Gastroesophageal sphincter (tissue), 4 donors: Measurements from ENCODE around the gene MYO9B. TPM values are rescaled to one million over a fixed set of nuclear protein-coding genes. Genes with fewer than 3 reads are reported as not detected.

Experiments
- ATAC-seq: fragments of 150-250 bp; one replicate; pipeline ENCODE4 v1.9.1; 2016; ENCODE audit warnings: mild to moderate bottlenecking, moderate library complexity
- H3K27ac ChIP-seq, 4 donors: fragments of 200-600 bp; sonication (generic) in 3 of 4; 1 replicate in 3 of 4; 2 replicates in 1 of 4; pipeline ENCODE4 v1.5.1; 2016 to 2019
- H3K27me3 ChIP-seq: fragments of 200-600 bp; sonication (generic); one replicate; pipeline ENCODE4 v1.5.1; 2019
- H3K36me3 ChIP-seq, 2 donors: fragments of 200-600 bp; sonication (generic); one replicate each; pipeline ENCODE4 v1.5.1; 2019; ENCODE audit warnings: control low read depth in 1 of 2
- H3K4me1 ChIP-seq, 3 donors: fragments of 200-600 bp; sonication (generic); 1 replicate in 2 of 3; 2 replicates in 1 of 3; pipeline ENCODE4 v1.5.1; 2016 to 2019; ENCODE audit warnings: control low read depth in 2 of 3
- H3K4me3 ChIP-seq, 2 donors: fragments of 200-600 bp; sonication (generic); one replicate each; pipeline ENCODE4 v1.5.1; 2019; ENCODE audit warnings: mild to moderate bottlenecking in 1 of 2, moderate library complexity in 1 of 2
- H3K9me3 ChIP-seq, 3 donors: fragments of 200-600 bp; sonication (generic); one replicate each; pipeline ENCODE4 v1.5.1; 2017 to 2019; ENCODE audit warnings: control low read depth in 2 of 3
- CTCF ChIP-seq, 4 experiments: fragments of 200-600 bp in 2 of 4; fragments of 450-650 bp in 2 of 4; sonication (generic) in 1 of 4; IDR thresholded peaks; one replicate each; pipeline ENCODE4 v1.5.1; 2017 to 2019; ENCODE audit warnings: antibody characterized with exemption in 4 of 4, mild to moderate bottlenecking in 2 of 4, moderate library complexity in 2 of 4
- EP300 ChIP-seq: sonication (generic); formaldehyde crosslinking; IDR thresholded peaks from one replicate; pipeline ENCODE4 v1.6.1; 2017; ENCODE audit warnings: antibody characterized with exemption, mild to moderate bottlenecking
- POLR2A ChIP-seq, 2 donors: fragments of 450-650 bp; IDR thresholded peaks; one replicate each; pipeline ENCODE4 v1.6.1; 2017; ENCODE audit warnings: antibody characterized with exemption in 2 of 2, mild to moderate bottlenecking in 2 of 2, moderate library complexity in 1 of 2
- POLR2AphosphoS5 ChIP-seq: sonication (generic); formaldehyde crosslinking; IDR thresholded peaks from one replicate; pipeline ENCODE4 v1.6.1; 2017; ENCODE audit warnings: antibody characterized with exemption
- WGBS, 2 donors: methylation state at CpG; one replicate each; pipeline ENCODE4 v1.1.5; 2018; ENCODE audit warnings: low coverage in 1 of 2; 5-methylcytosine and 5-hydroxymethylcytosine counted together
- total RNA-seq, 4 donors: library from RNA; depleted of rRNA; stranded (reverse); fragments of >200 nt; gene quantifications; one replicate each; pipeline ENCODE4 v1.1.0, GENCODE V29; 2016

The MYO9B gene
- total RNA-seq, 4 donors from 2014 or later: 38.1 to 77.7 (median 66.2) TPM

GRCh38 chr19:17262557-17262956, 187.0 kb downstream of the MYO9B start:
- WGBS, 2 donors: no CpG with 5 or more reads among the region's 16 CpGs
- H3K9me3 ChIP-seq: peaks cover 0 to 9% (median 0%) of the 10 kb centered on the region in 3 donors
- no peak for ATAC-seq
- H3K27ac ChIP-seq: no peak overlapping the region
- H3K27me3 ChIP-seq: no peaks in the 10 kb centered on the region
- H3K36me3 ChIP-seq: no peaks in the 10 kb centered on the region
- peaks cover 0 to under 1% (median 0%) of the 10 kb centered on the region in 3 donors for H3K4me1 ChIP-seq
- no peak for TF ChIP-seq POLR2A (IDR thresholded peaks at IDR 0.05)
- TF ChIP-seq CTCF (IDR thresholded peaks at IDR 0.05): no peak
- TF ChIP-seq POLR2AphosphoS5: no peak
- TF ChIP-seq EP300: no peak
- peak overlapping the region in 1 of 2 donors; percentile 41 for H3K4me3 ChIP-seq

Other genes starting within 250 kb of the MYO9B start
- gene SIN3B, start 246.4 kb upstream of the MYO9B start, total RNA-seq: 10 to 100 TPM; 19.7 to 55.7 (median 45.8) TPM
- gene F2RL3, start 186.8 kb upstream of the MYO9B start, total RNA-seq: 1 to 10 TPM; 2.3 to 5.1 (median 2.7) TPM
- gene CPAMD8, start 49.0 kb upstream of the MYO9B start, total RNA-seq: 10 to 100 TPM in 1 of 4 donors, 1 to 10 TPM in 3; 6.9 to 12.0 (median 9.2) TPM
- gene HAUS8, start 325 bp upstream of the MYO9B start, total RNA-seq: 1 to 10 TPM; 3.2 to 6.4 (median 5.5) TPM
- 10 to 100 TPM; 11.3 to 24.0 (median 17.9) TPM for gene USE1, start 139.6 kb downstream of the MYO9B start, total RNA-seq
- 10 to 100 TPM in 1 of 4 donors, 1 to 10 TPM in 3; 3.5 to 15.1 (median 6.5) TPM for gene OCEL1, start 150.4 kb downstream of the MYO9B start, total RNA-seq
- 10 to 100 TPM; 33.9 to 71.9 (median 60.2) TPM for gene NR2F6, start 170.1 kb downstream of the MYO9B start, total RNA-seq
- gene USHBP1, start 189.0 kb downstream of the MYO9B start, total RNA-seq: 1 to 10 TPM; 4.6 to 9.6 (median 5.1) TPM
- gene BABAM1, start 191.7 kb downstream of the MYO9B start, total RNA-seq: 10 to 100 TPM; 62.6 to 91.8 (median 81.9) TPM
- gene ANKLE1, start 206.1 kb downstream of the MYO9B start, total RNA-seq: under 1 TPM in 2 of 4 donors, not detected in 2; 0.39 to 0.81 TPM
- gene ABHD8, start 227.6 kb downstream of the MYO9B start, total RNA-seq: 10 to 100 TPM; 13.2 to 34.4 (median 24.3) TPM
- gene MRPL34, start 230.1 kb downstream of the MYO9B start, total RNA-seq: 100 to 1,000 TPM in 3 of 4 donors, 10 to 100 TPM in 1; 95.0 to 175 (median 113) TPM
- 10 to 100 TPM; 13.2 to 58.5 (median 19.9) TPM for gene DDA1, start 233.8 kb downstream of the MYO9B start, total RNA-seq